ENCODE measurements around the gene C1QTNF6. TPM values are rescaled to one million over a fixed set of nuclear protein-coding genes. Genes with fewer than 3 reads are reported as not detected.

The C1QTNF6 gene
- total and polyA plus RNA-seq, 2 donors (not counting 3 experiments of a cell fraction or from before 2014, with no cell fraction given): 20.2 to 27.6 TPM

DNA sequence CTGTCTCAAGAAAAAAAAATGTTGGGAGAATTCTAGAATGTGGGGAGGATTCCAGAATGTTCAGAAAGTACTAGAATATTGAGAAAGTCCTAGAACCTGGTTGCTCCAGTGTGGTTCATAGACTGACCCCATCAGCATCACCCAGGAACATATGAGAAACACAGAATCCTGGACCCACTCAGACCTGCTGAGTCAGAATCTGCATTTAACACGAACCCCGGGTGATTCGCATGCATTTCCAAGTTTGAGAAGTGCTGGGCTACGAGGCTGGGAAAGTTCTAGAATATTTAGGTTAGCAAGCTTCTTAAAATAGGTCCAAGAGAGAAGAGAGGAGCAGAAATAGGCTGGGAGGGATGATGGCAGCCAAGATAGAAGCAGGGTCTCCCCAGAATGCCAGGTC, 6.4 kb downstream of the C1QTNF6 start:
- CTCF ChIA-PET: no interaction called here
- no peak overlapping the region for H3K4me3 ChIP-seq (replicated peaks in 1 of 3; ENCODE audit: insufficient read depth in 1 of 3, low read depth in 1 of 3, low read length in 3 of 3)
- no peak overlapping the region for H3K27ac ChIP-seq (ENCODE audit: insufficient read depth, low read depth, low read length)
- dilution Hi-C loops (cut with MboI; ENCODE audit: extremely low pct_ligation_motif_present, low sequenced_read_pairs) (no loop called here), intact Hi-C loops (cut with micrococcal nuclease) (no loop called here)
- no peaks in the 10 kb centered on the region for H3K27me3 ChIP-seq (ENCODE audit: control insufficient read depth in 2 of 2, insufficient read depth in 2 of 2, low read length in 2 of 2)
- DNase-seq (ENCODE audit: low read depth, low spot score) (no peak), FAIRE-seq (no peak)
- H3K4me2 ChIP-seq (ENCODE audit: insufficient read depth, low read length): no peak overlapping the region
- no peaks in the 10 kb centered on the region for H4K20me1 ChIP-seq (replicated peaks; ENCODE audit: control insufficient read depth, extremely low read depth, insufficient read depth, low read length)
- no peak overlapping the region for H3K9ac ChIP-seq (replicated peaks; ENCODE audit: extremely low read depth, insufficient read depth, low read length)
- TF ChIP-seq, protein P1, sequence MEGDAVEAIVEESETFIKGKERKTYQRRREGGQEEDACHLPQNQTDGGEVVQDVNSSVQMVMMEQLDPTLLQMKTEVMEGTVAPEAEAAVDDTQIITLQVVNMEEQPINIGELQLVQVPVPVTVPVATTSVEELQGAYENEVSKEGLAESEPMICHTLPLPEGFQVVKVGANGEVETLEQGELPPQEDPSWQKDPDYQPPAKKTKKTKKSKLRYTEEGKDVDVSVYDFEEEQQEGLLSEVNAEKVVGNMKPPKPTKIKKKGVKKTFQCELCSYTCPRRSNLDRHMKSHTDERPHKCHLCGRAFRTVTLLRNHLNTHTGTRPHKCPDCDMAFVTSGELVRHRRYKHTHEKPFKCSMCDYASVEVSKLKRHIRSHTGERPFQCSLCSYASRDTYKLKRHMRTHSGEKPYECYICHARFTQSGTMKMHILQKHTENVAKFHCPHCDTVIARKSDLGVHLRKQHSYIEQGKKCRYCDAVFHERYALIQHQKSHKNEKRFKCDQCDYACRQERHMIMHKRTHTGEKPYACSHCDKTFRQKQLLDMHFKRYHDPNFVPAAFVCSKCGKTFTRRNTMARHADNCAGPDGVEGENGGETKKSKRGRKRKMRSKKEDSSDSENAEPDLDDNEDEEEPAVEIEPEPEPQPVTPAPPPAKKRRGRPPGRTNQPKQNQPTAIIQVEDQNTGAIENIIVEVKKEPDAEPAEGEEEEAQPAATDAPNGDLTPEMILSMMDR (IDR thresholded peaks at IDR 0.05; ENCODE audit: extremely low read depth in 1 of 2, insufficient read depth in 1 of 2, low read depth in 1 of 2, low read length in 2 of 2): no peak
- no peaks in the 10 kb centered on the region for H3K79me2 ChIP-seq (ENCODE audit: control insufficient read depth, insufficient read depth, low read length)
- H3K36me3 ChIP-seq (ENCODE audit: control insufficient read depth in 2 of 2, extremely low read depth in 1 of 2, insufficient read depth in 2 of 2, low read length in 2 of 2): no peaks in the 10 kb centered on the region
- no peak overlapping the region for H2AFZ ChIP-seq (ENCODE audit: low read depth, low read length)
- no peaks in the 10 kb centered on the region for H3K9me1 ChIP-seq (replicated peaks; ENCODE audit: control insufficient read depth, extremely low read depth, insufficient read depth, low read length)
- POLR2A ChIA-PET: no interaction called here
- H3K4me1 ChIP-seq (ENCODE audit: control insufficient read depth, extremely low read depth, insufficient read depth, low read length): peaks cover 25% of the 10 kb centered on the region
- no peaks in the 10 kb centered on the region for H3K9me3 ChIP-seq (replicated peaks; ENCODE audit: control insufficient read depth, insufficient read depth, low read length)
- no TSS peak for BruUV-seq (replicated peaks)

DNA sequence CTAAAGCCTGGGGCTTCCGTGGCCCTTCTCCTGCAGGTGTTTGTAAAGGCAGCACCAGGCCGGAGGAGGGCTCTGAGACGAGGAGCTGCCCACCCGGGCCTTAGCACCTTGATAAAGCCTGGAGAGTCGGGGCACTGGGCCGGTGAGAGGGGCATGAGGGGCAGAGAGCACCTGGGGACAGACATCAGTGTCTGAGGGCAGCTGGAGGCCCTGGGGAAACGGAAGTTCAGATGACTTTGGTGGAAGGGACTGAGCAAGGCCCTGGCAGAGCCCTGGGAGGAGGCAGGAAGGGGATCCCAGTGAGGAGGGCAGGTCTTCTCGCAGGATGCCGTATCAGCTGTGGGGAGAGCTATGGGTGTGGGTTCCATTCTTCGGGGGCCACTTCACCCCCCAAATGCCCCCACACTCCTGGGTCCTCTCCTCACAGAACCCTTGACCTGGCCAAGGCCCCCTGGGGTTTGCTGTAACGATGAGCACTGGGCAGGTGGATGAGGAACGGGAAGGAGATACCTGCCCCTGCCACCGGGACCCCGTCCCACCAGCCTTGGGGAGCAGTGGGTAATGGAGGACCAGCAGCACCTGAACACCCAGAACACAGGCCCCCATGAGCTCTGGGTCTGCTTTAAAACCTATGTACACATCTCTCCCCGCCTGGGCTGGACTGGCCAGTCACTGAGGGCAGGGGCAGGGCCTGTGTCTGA, 7.4 kb downstream of the C1QTNF6 start:
- Histone ChIP-seq H4K20me1 (replicated peaks; ENCODE audit: control insufficient read depth, extremely low read depth, insufficient read depth, low read length) (no peaks in the 10 kb centered on the region), H3K4me1 (ENCODE audit: control insufficient read depth, extremely low read depth, insufficient read depth, low read length) (peaks cover 30% of the 10 kb centered on the region), H3K4me3 (replicated peaks in 1 of 3; ENCODE audit: insufficient read depth in 1 of 3, low read depth in 1 of 3, low read length in 3 of 3) (no peak overlapping the region), H3K27ac (ENCODE audit: insufficient read depth, low read depth, low read length) (no peak overlapping the region), H3K9me1 (replicated peaks; ENCODE audit: control insufficient read depth, extremely low read depth, insufficient read depth, low read length) (no peaks in the 10 kb centered on the region), H3K9me3 (replicated peaks; ENCODE audit: control insufficient read depth, insufficient read depth, low read length) (no peaks in the 10 kb centered on the region), H3K27me3 (ENCODE audit: control insufficient read depth in 2 of 2, insufficient read depth in 2 of 2, low read length in 2 of 2) (no peaks in the 10 kb centered on the region), H3K9ac (replicated peaks; ENCODE audit: extremely low read depth, insufficient read depth, low read length) (no peak overlapping the region), H3K36me3 (ENCODE audit: control insufficient read depth in 2 of 2, extremely low read depth in 1 of 2, insufficient read depth in 2 of 2, low read length in 2 of 2) (no peaks in the 10 kb centered on the region), H2AFZ (ENCODE audit: low read depth, low read length) (no peak overlapping the region), H3K79me2 (ENCODE audit: control insufficient read depth, insufficient read depth, low read length) (no peaks in the 10 kb centered on the region), H3K4me2 (ENCODE audit: insufficient read depth, low read length) (no peak overlapping the region)
- TSS peak; percentile 34 for BruUV-seq (replicated peaks)
- FAIRE-seq (no peak), DNase-seq (ENCODE audit: low read depth, low spot score) (no peak)
- dilution Hi-C loops (cut with MboI; ENCODE audit: extremely low pct_ligation_motif_present, low sequenced_read_pairs) (no loop called here), intact Hi-C loops (cut with micrococcal nuclease) (no loop called here)
- ChIA-PET POLR2A (no interaction called here), CTCF (interaction anchor here (1.1 kb wide), 1 partner anchor 10 kb away, joined by 4 read pairs; no protein-coding TSS in a partner anchor)
- no peak for TF ChIP-seq GATA2 (IDR thresholded peaks at IDR 0.05; ENCODE audit: insufficient read depth, insufficient read length, low read depth, low read length)
- TF ChIP-seq EZH2 (IDR thresholded peaks at IDR 0.05; ENCODE audit: borderline replicate concordance, low read depth, low read length, severe bottlenecking): no peak
- TF ChIP-seq JUN (IDR thresholded peaks at IDR 0.05; ENCODE audit: borderline replicate concordance, insufficient read depth, insufficient read length, low read depth): no peak
- no peak for TF ChIP-seq FOS (IDR thresholded peaks at IDR 0.05; ENCODE audit: borderline replicate concordance, insufficient read depth, low read length)
- TF ChIP-seq, protein P1 (IDR thresholded peaks at IDR 0.05; ENCODE audit: extremely low read depth in 1 of 2, insufficient read depth in 1 of 2, low read depth in 1 of 2, low read length in 2 of 2): no peak
- TF ChIP-seq MYC (IDR thresholded peaks at IDR 0.05; ENCODE audit: low read depth, low read length): no peak
- no peak for TF ChIP-seq POLR2A (IDR thresholded peaks at IDR 0.05; ENCODE audit: low read depth, low read length)
- no peak for TF ChIP-seq POLR2AphosphoS5 (IDR thresholded peaks at IDR 0.05; ENCODE audit: insufficient read depth, low read depth, low read length)
- TF ChIP-seq, protein P2, sequence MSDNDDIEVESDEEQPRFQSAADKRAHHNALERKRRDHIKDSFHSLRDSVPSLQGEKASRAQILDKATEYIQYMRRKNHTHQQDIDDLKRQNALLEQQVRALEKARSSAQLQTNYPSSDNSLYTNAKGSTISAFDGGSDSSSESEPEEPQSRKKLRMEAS (IDR thresholded peaks at IDR 0.05; ENCODE audit: insufficient read depth, insufficient read length): no peak

All from endothelial cell of umbilical vein (primary cell).